Ascending aorta (tissue), 2 donors: ENCODE data around the gene DPP8. TPM values are rescaled to one million over a fixed set of nuclear protein-coding genes. Genes with fewer than 3 reads are reported as not detected.
A peak's percentile ranks its signal among the peaks of the same experiment; 100 is the strongest.

Experiments
- DNase-seq, 2 donors: peaks; one replicate each; pipeline ENCODE4 v3.0.0-alpha.2; 2019; ENCODE audit warnings: low spot score in 2 of 2
- H3K27ac ChIP-seq, 2 donors: fragments of 200-600 bp; sonication (generic); one replicate each; pipeline ENCODE4 v1.5.1; 2016 to 2017; ENCODE audit warnings: mild to moderate bottlenecking in 1 of 2
- H3K27me3 ChIP-seq: fragments of 200-600 bp; sonication (generic); one replicate; pipeline ENCODE4 v1.5.1; 2017
- H3K36me3 ChIP-seq, 2 donors: fragments of 200-600 bp; sonication (generic); one replicate each; pipeline ENCODE4 v1.5.1; 2016
- H3K4me1 ChIP-seq, 2 donors: fragments of 200-600 bp; sonication (generic); one replicate each; pipeline ENCODE4 v1.5.1; 2016 to 2017; ENCODE audit warnings: mild to moderate bottlenecking in 1 of 2
- H3K4me3 ChIP-seq, 2 donors: fragments of 200-600 bp; sonication (generic); one replicate each; pipeline ENCODE4 v1.5.1; 2016 to 2017; ENCODE audit warnings: mild to moderate bottlenecking in 1 of 2
- H3K9me3 ChIP-seq, 2 donors: fragments of 200-600 bp; sonication (generic); one replicate each; pipeline ENCODE4 v1.5.1; 2016
- intact Hi-C: fragments of 100-400 bp; cut with DNase I; formaldehyde crosslinking; loops from one replicate; pipeline ENCODE4 v1.15.1; 2023
- total RNA-seq: library from RNA; depleted of rRNA; stranded (reverse); fragments of >200 nt; gene quantifications from one replicate; pipeline ENCODE4 v1.1.0, GENCODE V29; 2016
- TF ChIP-seq, protein P1 (sequence below), 3 experiments: fragments of 200-600 bp in 2 of 3; fragments of 450-650 bp in 1 of 3; sonication (generic) in 2 of 3; IDR thresholded peaks; one replicate each; pipeline ENCODE4 v1.5.1; 2016 to 2019; ENCODE audit warnings: antibody characterized with exemption in 3 of 3, mild to moderate bottlenecking in 1 of 3, moderate library complexity in 1 of 3

DPP8 gene
- total RNA-seq, 1 donor from 2014 or later, result 69.0 TPM

- Histone ChIP-seq H3K36me3 (no peaks in the 10 kb centered on the region), H3K9me3 (no peaks in the 10 kb centered on the region), H3K4me3 (peak within 1 kb of the TSS; percentile 85 to 96), H3K27ac (peak within 1 kb of the TSS; percentile 44 to 55), H3K4me1 (peaks cover 0 to 12% of the 10 kb centered on the region in 2 donors), H3K27me3 (no peaks in the 10 kb centered on the region)
- DNase-seq, result peak; percentile 26 to 91
- intact Hi-C loops, result loop anchor here (2.0 to 5.0 kb wide), 2 partner anchors 14 to 82 kb away; partner anchors contain the start of genes DPP8 and INTS14
- TF ChIP-seq, protein P1, sequence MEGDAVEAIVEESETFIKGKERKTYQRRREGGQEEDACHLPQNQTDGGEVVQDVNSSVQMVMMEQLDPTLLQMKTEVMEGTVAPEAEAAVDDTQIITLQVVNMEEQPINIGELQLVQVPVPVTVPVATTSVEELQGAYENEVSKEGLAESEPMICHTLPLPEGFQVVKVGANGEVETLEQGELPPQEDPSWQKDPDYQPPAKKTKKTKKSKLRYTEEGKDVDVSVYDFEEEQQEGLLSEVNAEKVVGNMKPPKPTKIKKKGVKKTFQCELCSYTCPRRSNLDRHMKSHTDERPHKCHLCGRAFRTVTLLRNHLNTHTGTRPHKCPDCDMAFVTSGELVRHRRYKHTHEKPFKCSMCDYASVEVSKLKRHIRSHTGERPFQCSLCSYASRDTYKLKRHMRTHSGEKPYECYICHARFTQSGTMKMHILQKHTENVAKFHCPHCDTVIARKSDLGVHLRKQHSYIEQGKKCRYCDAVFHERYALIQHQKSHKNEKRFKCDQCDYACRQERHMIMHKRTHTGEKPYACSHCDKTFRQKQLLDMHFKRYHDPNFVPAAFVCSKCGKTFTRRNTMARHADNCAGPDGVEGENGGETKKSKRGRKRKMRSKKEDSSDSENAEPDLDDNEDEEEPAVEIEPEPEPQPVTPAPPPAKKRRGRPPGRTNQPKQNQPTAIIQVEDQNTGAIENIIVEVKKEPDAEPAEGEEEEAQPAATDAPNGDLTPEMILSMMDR (IDR thresholded peaks at IDR 0.05), result no peak
Observed at GRCh38 chr15:65530318-65531111, 13.0 kb upstream of the DPP8 start, which contains the start of gene HACD3. HACD3 (plus strand) TSS chr15:65530463; CDS start chr15:65530632, 169 bp downstream.

GRCh38 chr15:65529762-65530317 lies 12.4 kb upstream of the DPP8 start:
- Histone ChIP-seq H3K9me3 (no peaks in the 10 kb centered on the region), H3K27me3 (no peaks in the 10 kb centered on the region), H3K27ac (peak overlapping the region; percentile 44 to 55), H3K4me1 (peaks cover 0 to 12% of the 10 kb centered on the region in 2 donors), H3K4me3 (peak overlapping the region; percentile 85 to 96), H3K36me3 (no peaks in the 10 kb centered on the region)
- intact Hi-C loops, result loop anchor here (2.0 to 5.0 kb wide), 2 partner anchors 13 to 82 kb away; partner anchors contain the start of genes DPP8 and INTS14
- TF ChIP-seq, protein P1 (IDR thresholded peaks at IDR 0.05), result no peak
- no peak for DNase-seq

- Histone ChIP-seq H3K27ac (no peak overlapping the region), H3K4me3 (no peak overlapping the region), H3K4me1 (peaks cover 0 to 12% of the 10 kb centered on the region in 2 donors), H3K36me3 (no peaks in the 10 kb centered on the region), H3K9me3 (no peaks in the 10 kb centered on the region), H3K27me3 (no peaks in the 10 kb centered on the region)
- TF ChIP-seq, protein P1 (IDR thresholded peaks at IDR 0.05), result no peak
- intact Hi-C loops, result no loop called here
- no peak for DNase-seq
Observed at GRCh38 chr15:65528461-65529060, 11.1 kb upstream of the DPP8 start.

DNA sequence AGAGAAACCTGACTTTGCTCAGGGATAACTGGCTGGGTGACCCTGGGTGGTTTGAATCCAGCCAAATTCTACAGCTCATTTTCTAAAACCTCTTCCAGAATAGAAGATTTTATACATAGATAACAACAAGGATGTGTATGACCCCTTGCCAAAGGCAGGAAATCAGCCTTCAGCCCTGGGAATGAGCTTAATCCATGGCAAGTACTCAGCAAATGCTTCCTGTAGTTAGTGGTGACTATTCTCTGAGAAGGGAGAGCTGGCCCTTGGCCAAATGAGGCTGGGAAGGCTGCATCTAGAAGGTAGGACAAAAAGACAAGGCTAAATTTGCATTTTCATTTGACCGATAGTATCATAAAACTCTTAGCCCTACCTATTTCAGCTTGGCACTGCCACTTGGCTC lies 8.1 kb upstream of the DPP8 start:
- intact Hi-C loops, result no loop called here
- TF ChIP-seq, protein P1 (IDR thresholded peaks at IDR 0.05), result no peak
- no peak overlapping the region for H3K4me3 ChIP-seq
- H3K36me3 ChIP-seq, result no peaks in the 10 kb centered on the region
- peaks cover 0 to 5% of the 10 kb centered on the region in 2 donors for H3K4me1 ChIP-seq
- no peak for DNase-seq
- no peaks in the 10 kb centered on the region for H3K9me3 ChIP-seq
- no peaks in the 10 kb centered on the region for H3K27me3 ChIP-seq
- H3K27ac ChIP-seq, result no peak overlapping the region

DNA sequence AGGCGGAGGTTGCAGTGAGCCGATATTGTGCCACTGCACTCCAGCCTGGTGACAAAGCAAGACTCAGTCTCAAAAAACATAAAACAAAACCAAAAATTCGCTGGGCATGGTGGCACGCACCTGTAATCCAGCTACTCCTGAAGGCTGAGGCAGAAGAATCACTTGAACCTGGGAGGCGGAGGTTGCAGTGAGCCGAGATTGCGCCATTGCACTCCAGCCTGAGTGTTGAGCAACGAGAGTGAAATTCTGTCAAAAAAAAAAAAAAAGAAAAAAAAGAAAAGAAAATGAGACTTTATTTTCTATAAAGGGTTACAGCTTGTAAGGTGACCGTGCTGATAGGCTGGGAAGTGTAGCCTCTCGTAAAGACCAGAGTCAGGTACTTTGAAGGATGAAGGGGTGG lies 6.7 kb upstream of the DPP8 start:
- intact Hi-C loops, result no loop called here
- TF ChIP-seq, protein P1 (IDR thresholded peaks at IDR 0.05), result no peak
- Histone ChIP-seq H3K27ac (no peak overlapping the region), H3K36me3 (no peaks in the 10 kb centered on the region), H3K27me3 (no peaks in the 10 kb centered on the region), H3K4me1 (no peaks in the 10 kb centered on the region), H3K4me3 (no peak overlapping the region), H3K9me3 (no peaks in the 10 kb centered on the region)
- DNase-seq, result no peak
